OCI-LY7 (cell line): Measurements from ENCODE around the gene SPAG4. TPM values are rescaled to one million over a fixed set of nuclear protein-coding genes. Genes with fewer than 3 reads are reported as not detected.

Source experiments
- BruUV-seq: library from RNA; stranded (reverse); fragments of 400-500 nt; replicated peaks from 2 replicates; lab custom pipeline; 2021; lab: Mats Ljungman, UMichigan
- CTCF ChIA-PET: fragments of 300-600 bp; sonication (Branson Sonifier 250); formaldehyde crosslinking; loops from one replicate; lab custom pipeline; 2022; ENCODE audit warnings: antibody characterized with exemption; ENCODE audit not compliant: unreplicated experiment; lab: Charles Lee
- POLR2A ChIA-PET: fragments of 300-600 bp; sonication (Branson Sonifier 250); formaldehyde crosslinking; loops from one replicate; lab custom pipeline; 2022; ENCODE audit warnings: antibody characterized with exemption; lab: Charles Lee
- DNase-seq: peaks from one replicate; pipeline ENCODE4 v3.0.0-alpha.2; 2015; ENCODE audit warnings: low spot score
- H2AFZ ChIP-seq: fragments of 200-600 bp; sonication (generic), shearing (Covaris generic); 2 replicates; pipeline ENCODE4 v1.6.1; 2014; ENCODE audit warnings: mild to moderate bottlenecking, antibody characterized with exemption, low read length, moderate library complexity
- H3K27ac ChIP-seq: fragments of 200-600 bp; sonication (generic); 2 replicates; pipeline ENCODE4 v1.5.1; 2014; ENCODE audit warnings: mixed run types, low read depth, mild to moderate bottlenecking, moderate library complexity, low read length, inconsistent platforms; ENCODE audit not compliant: poor library complexity, severe bottlenecking
- H3K36me3 ChIP-seq: fragments of 200-600 bp; sonication (generic); 2 replicates; pipeline ENCODE4 v1.6.1; 2014; ENCODE audit warnings: mild to moderate bottlenecking, antibody characterized with exemption, low read length, moderate library complexity, mixed read lengths; ENCODE audit not compliant: insufficient read depth
- H3K4me1 ChIP-seq: fragments of 200-600 bp; sonication (generic); 2 replicates; pipeline ENCODE4 v1.5.1; 2014; ENCODE audit warnings: mild to moderate bottlenecking, low read length; ENCODE audit not compliant: insufficient read depth, poor library complexity, severe bottlenecking
- H3K4me2 ChIP-seq: fragments of 200-600 bp; sonication (generic); 2 replicates; pipeline ENCODE4 v1.6.1; 2014; ENCODE audit warnings: mild to moderate bottlenecking, low read length
- H3K4me3 ChIP-seq: fragments of 200-600 bp; sonication (generic); 2 replicates; pipeline ENCODE4 v1.5.1; 2014; ENCODE audit warnings: mild to moderate bottlenecking, low read depth, low read length; ENCODE audit not compliant: poor library complexity, severe bottlenecking
- H3K79me2 ChIP-seq: fragments of 200-600 bp; sonication (generic); 2 replicates; pipeline ENCODE4 v1.6.1; 2016; ENCODE audit warnings: low read depth, mild to moderate bottlenecking, low read length, moderate library complexity, mixed read lengths; ENCODE audit not compliant: insufficient read depth
- H3K9me2 ChIP-seq: fragments of 200-600 bp; sonication (generic); 2 replicates; pipeline ENCODE4 v1.6.1; 2016; ENCODE audit warnings: mild to moderate bottlenecking, low read length, mixed read lengths; ENCODE audit not compliant: insufficient read depth
- H3K9me3 ChIP-seq: fragments of 200-600 bp; sonication (generic); 2 replicates; pipeline ENCODE4 v1.6.1; 2014; ENCODE audit warnings: mild to moderate bottlenecking, mixed run types, low read length, mixed read lengths
- H4K20me1 ChIP-seq: fragments of 200-600 bp; sonication (generic); 2 replicates; pipeline ENCODE4 v1.6.1; 2014; ENCODE audit warnings: mild to moderate bottlenecking, antibody characterized with exemption, low read length, moderate library complexity, mixed read lengths; ENCODE audit not compliant: insufficient read depth
- EZH2phosphoT487 ChIP-seq: fragments of 200-600 bp; sonication (generic); IDR thresholded peaks from 2 replicates; pipeline ENCODE4 v1.6.1; 2018; ENCODE audit warnings: low read depth, borderline replicate concordance, mild to moderate bottlenecking, mixed run types, antibody characterized with exemption, low read length, moderate library complexity, mixed read lengths
- intact Hi-C: fragments of 100-400 bp; cut with micrococcal nuclease; formaldehyde crosslinking; loops from one replicate; pipeline ENCODE4 v1.10.0; 2022; ENCODE audit not compliant: unreplicated experiment
- total RNA-seq, 2 experiments: library from RNA; depleted of rRNA in 1 of 2; stranded (reverse); fragments of >200 nt in 1 of 2; shearing (Covaris generic) in 1 of 2; gene quantifications; 2 replicates each; pipeline ENCODE4 v1.2.3, GENCODE V29; 2014 to 2022
- TF ChIP-seq, protein P1 (sequence below): fragments of 200-600 bp; sonication (generic); conservative IDR thresholded peaks from 2 replicates; pipeline ENCODE4 v1.5.1; 2014; ENCODE audit warnings: mild to moderate bottlenecking, antibody characterized with exemption, low read length, moderate library complexity, mixed read lengths

The SPAG4 gene
- total RNA-seq, 2 experiments from 2014 or later = 24.7 to 64.2 TPM

DNA sequence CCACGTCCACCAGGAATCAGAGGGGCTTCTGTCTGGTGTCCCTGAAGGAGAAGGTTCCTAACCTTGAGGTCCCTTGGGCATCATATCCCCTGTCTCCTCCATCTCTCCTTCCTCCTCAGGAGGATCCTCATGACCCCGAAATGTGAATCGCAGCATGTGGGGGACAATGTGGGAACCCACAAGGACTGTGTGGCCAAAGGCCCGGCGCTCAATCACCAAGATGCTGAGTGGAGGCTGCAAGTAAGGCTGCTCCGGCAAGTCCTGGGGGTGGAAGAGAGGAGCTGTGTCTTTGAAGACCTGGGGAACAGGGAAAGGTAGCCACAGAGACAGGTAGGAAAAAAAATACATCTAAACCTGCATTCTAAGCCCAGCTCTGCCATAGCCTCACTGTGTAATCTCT is 36.4 kb upstream of the SPAG4 start:
- no peaks in the 10 kb centered on the region for H3K9me2 ChIP-seq
- no peak for TF ChIP-seq EZH2phosphoT487
- TF ChIP-seq, protein P1, sequence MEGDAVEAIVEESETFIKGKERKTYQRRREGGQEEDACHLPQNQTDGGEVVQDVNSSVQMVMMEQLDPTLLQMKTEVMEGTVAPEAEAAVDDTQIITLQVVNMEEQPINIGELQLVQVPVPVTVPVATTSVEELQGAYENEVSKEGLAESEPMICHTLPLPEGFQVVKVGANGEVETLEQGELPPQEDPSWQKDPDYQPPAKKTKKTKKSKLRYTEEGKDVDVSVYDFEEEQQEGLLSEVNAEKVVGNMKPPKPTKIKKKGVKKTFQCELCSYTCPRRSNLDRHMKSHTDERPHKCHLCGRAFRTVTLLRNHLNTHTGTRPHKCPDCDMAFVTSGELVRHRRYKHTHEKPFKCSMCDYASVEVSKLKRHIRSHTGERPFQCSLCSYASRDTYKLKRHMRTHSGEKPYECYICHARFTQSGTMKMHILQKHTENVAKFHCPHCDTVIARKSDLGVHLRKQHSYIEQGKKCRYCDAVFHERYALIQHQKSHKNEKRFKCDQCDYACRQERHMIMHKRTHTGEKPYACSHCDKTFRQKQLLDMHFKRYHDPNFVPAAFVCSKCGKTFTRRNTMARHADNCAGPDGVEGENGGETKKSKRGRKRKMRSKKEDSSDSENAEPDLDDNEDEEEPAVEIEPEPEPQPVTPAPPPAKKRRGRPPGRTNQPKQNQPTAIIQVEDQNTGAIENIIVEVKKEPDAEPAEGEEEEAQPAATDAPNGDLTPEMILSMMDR = no peak
- H3K9me3 ChIP-seq = no peaks in the 10 kb centered on the region
- H3K4me3 ChIP-seq = no peak overlapping the region
- no peak overlapping the region for H3K27ac ChIP-seq
- ChIA-PET CTCF (interaction anchor here (0.6 kb wide), 1 partner anchor 40 kb away, joined by 3 read pairs; no protein-coding TSS in a partner anchor), POLR2A (interaction anchor here (0.9 to 1.1 kb wide), 2 partner anchors 15 to 17 kb away, joined by 3 to 4 read pairs; no protein-coding TSS in a partner anchor)
- no peaks in the 10 kb centered on the region for H4K20me1 ChIP-seq
- no peaks in the 10 kb centered on the region for H3K4me1 ChIP-seq
- BruUV-seq = no TSS peak
- no peak overlapping the region for H3K4me2 ChIP-seq
- H2AFZ ChIP-seq = no peak overlapping the region
- no peak for DNase-seq
- H3K36me3 ChIP-seq = no peaks in the 10 kb centered on the region
- intact Hi-C loops = no loop called here
- no peaks in the 10 kb centered on the region for H3K79me2 ChIP-seq

DNA sequence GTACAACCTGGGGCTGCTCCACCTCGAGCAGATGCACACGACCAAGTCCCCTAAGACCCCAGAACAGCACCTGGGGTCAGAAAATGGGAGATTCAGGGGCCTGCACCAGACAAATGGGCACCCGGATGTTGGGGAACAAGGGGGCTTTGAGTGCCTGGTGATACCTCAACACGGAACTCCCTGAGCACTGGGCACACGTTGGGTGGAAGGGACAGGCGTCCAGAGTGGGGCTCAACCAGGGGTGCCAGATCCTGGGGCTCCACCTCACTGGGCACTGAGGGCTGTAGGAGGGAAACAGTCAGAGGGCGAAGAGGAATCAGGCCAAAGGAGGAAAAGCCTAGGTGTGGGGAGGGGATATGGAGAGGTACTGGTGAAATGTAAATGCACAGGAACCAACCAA is 33.5 kb upstream of the SPAG4 start:
- no peak overlapping the region for H3K4me2 ChIP-seq
- H3K9me2 ChIP-seq = no peaks in the 10 kb centered on the region
- DNase-seq = no peak
- CTCF ChIA-PET = no interaction called here
- no peaks in the 10 kb centered on the region for H3K4me1 ChIP-seq
- no TSS peak for BruUV-seq
- no peaks in the 10 kb centered on the region for H3K79me2 ChIP-seq
- POLR2A ChIA-PET = interaction anchor here (0.7 kb wide), 1 partner anchor 10 kb away, joined by 3 read pairs; no protein-coding TSS in a partner anchor
- H3K36me3 ChIP-seq = no peaks in the 10 kb centered on the region
- H3K27ac ChIP-seq = no peak overlapping the region
- H4K20me1 ChIP-seq = no peaks in the 10 kb centered on the region
- no peak overlapping the region for H3K4me3 ChIP-seq
- H3K9me3 ChIP-seq = no peaks in the 10 kb centered on the region
- TF ChIP-seq, protein P1 = no peak
- no peak for TF ChIP-seq EZH2phosphoT487
- intact Hi-C loops = no loop called here
- no peak overlapping the region for H2AFZ ChIP-seq

DNA sequence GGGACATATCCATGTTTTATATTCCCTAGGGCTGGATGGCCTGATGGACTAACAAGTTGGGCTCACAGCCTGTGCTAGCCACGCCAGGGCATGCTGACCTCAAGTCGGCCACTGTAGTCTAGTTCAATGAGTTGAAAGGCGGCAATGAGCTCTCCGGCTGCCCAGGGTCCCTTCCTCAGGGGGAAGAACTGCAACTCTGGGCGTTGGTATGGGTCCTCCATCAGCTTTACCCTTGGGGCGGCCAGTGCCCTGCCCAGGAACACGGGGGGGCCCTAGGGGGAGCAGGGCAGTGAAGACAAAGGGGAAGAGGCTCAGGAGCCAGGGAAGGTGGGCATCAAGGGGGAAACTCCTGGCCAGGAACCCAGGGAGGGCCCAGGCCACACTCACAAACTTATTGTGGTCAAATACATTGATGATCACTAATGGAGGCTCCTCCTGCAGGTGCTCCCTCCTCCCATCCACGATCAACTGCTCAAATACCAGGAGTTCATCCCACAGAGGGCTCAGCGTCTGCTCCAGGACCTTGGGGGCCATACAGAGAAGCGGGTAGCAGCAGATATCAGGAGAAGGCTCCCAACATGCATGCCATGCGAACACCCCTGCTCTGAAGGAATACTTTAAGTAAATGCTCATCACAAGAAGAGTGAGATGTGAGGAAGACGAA is 32.8 kb upstream of the SPAG4 start:
- no peak overlapping the region for H3K27ac ChIP-seq
- H3K36me3 ChIP-seq = no peaks in the 10 kb centered on the region
- no peaks in the 10 kb centered on the region for H4K20me1 ChIP-seq
- CTCF ChIA-PET = no interaction called here
- DNase-seq = no peak
- POLR2A ChIA-PET = no interaction called here
- H3K79me2 ChIP-seq = no peaks in the 10 kb centered on the region
- H3K9me3 ChIP-seq = no peaks in the 10 kb centered on the region
- H3K4me1 ChIP-seq = no peaks in the 10 kb centered on the region
- intact Hi-C loops = no loop called here
- H2AFZ ChIP-seq = no peak overlapping the region
- no peak overlapping the region for H3K4me3 ChIP-seq
- no TSS peak for BruUV-seq
- TF ChIP-seq, protein P1 = no peak
- no peak for TF ChIP-seq EZH2phosphoT487
- no peak overlapping the region for H3K4me2 ChIP-seq
- no peaks in the 10 kb centered on the region for H3K9me2 ChIP-seq
